H1 (cell line): Measurements from ENCODE around the gene MSS51. TPM values are rescaled to one million over a fixed set of nuclear protein-coding genes. Genes with fewer than 3 reads are reported as not detected.

ENCODE experiments used
- CTCF ChIA-PET: fragments of 300-600 bp; sonication (Branson Sonifier 250); formaldehyde crosslinking; loops from one replicate; lab custom pipeline; 2021; ENCODE audit not compliant: partially characterized antibody; lab: Charles Lee
- POLR2A ChIA-PET: fragments of 300-600 bp; sonication (Branson Sonifier 250); formaldehyde crosslinking; loops from one replicate; lab custom pipeline; 2021; ENCODE audit warnings: inconsistent platforms; ENCODE audit not compliant: partially characterized antibody; lab: Charles Lee
- DNase-seq, 2 experiments: peaks; one replicate each; pipeline versions ENCODE4 v3.0.0 to v3.0.0-alpha.2; 2010 to 2022; ENCODE audit warnings: low spot score in 2 of 2, low read depth in 1 of 2, mixed read lengths in 1 of 2
- FAIRE-seq: peaks from 2 replicates; lab custom pipeline; 2011; peaks lifted over from hg19 to GRCh38; lab: Jason Lieb, UNC
- H2AFZ ChIP-seq: 2 replicates; pipeline ENCODE4 v1.8.1; 2012; ENCODE audit warnings: low read length, inconsistent platforms
- H2AK5ac ChIP-seq: 2 replicates; pipeline ENCODE4 v1.6.1; 2013; ENCODE audit warnings: low read depth, low read length
- H2BK120ac ChIP-seq: replicated peaks from 2 replicates; pipeline ENCODE3; 2013; ENCODE audit warnings: low read depth, low read length, inconsistent platforms
- H2BK12ac ChIP-seq: 2 replicates; pipeline ENCODE4 v1.6.1; 2013; ENCODE audit warnings: low read depth, low read length
- H2BK15ac ChIP-seq: 2 replicates; pipeline ENCODE4 v1.6.1; 2013; ENCODE audit warnings: low read length
- H2BK20ac ChIP-seq: 2 replicates; pipeline ENCODE4 v1.6.1; 2013; ENCODE audit warnings: low read length
- H2BK5ac ChIP-seq: 2 replicates; pipeline ENCODE4 v1.6.1; 2013; ENCODE audit warnings: low read depth, low read length
- H3K14ac ChIP-seq: 2 replicates; pipeline ENCODE4 v1.6.1; 2013; ENCODE audit warnings: inconsistent platforms; ENCODE audit not compliant: insufficient read length
- H3K18ac ChIP-seq: 2 replicates; pipeline ENCODE4 v1.6.1; 2013; ENCODE audit warnings: low read length; ENCODE audit errors: extremely low read depth
- H3K23ac ChIP-seq: 2 replicates; pipeline ENCODE4 v1.6.1; 2013; ENCODE audit warnings: inconsistent platforms; ENCODE audit not compliant: insufficient read length
- H3K23me2 ChIP-seq: 2 replicates; pipeline ENCODE4 v1.6.1; 2013; ENCODE audit warnings: low read depth, low read length
- H3K27ac ChIP-seq: 2 replicates; pipeline ENCODE4 v1.6.1; 2011; ENCODE audit warnings: low read depth, low read length, inconsistent platforms
- H3K27me3 ChIP-seq, 4 experiments: replicated peaks in 1 of 4; 1 replicate in 1 of 4; 2 replicates in 3 of 4; pipeline versions ENCODE4 v1.6.1 to v1.8.1; 2011 to 2013; ENCODE audit warnings: low read length in 3 of 4, mild to moderate bottlenecking in 3 of 4, inconsistent platforms in 2 of 4, mixed read lengths in 2 of 4, moderate library complexity in 1 of 4; ENCODE audit not compliant: control insufficient read depth in 3 of 4, insufficient read depth in 3 of 4; ENCODE audit errors: extremely low read depth in 1 of 4
- H3K36me3 ChIP-seq, 4 experiments: 2 replicates each; pipeline versions ENCODE4 v1.6.1 to v1.8.1; 2011 to 2013; ENCODE audit warnings: mild to moderate bottlenecking in 4 of 4, low read length in 3 of 4, moderate library complexity in 2 of 4, control low read depth in 1 of 4, inconsistent platforms in 1 of 4; ENCODE audit not compliant: insufficient read depth in 4 of 4, control insufficient read depth in 2 of 4
- H3K4ac ChIP-seq: replicated peaks from 2 replicates; pipeline ENCODE3; 2013; ENCODE audit warnings: low read length, low read depth, mixed read lengths, inconsistent platforms; ENCODE audit not compliant: insufficient read length
- H3K4me1 ChIP-seq, 4 experiments: replicated peaks in 1 of 4; 1 replicate in 1 of 4; 2 replicates in 3 of 4; pipeline versions ENCODE4 v1.6.1 to v1.8.1; 2011 to 2013; ENCODE audit warnings: low read length in 3 of 4, inconsistent platforms in 2 of 4, mixed read lengths in 1 of 4; ENCODE audit not compliant: insufficient read depth in 4 of 4, control insufficient read depth in 3 of 4
- H3K4me2 ChIP-seq, 2 experiments: 2 replicates each; pipeline versions ENCODE4 v1.6.1 to v1.8.1; 2011 to 2013; ENCODE audit warnings: low read depth in 2 of 2, low read length in 2 of 2, control low read depth in 1 of 2, inconsistent platforms in 1 of 2, mild to moderate bottlenecking in 1 of 2; ENCODE audit not compliant: insufficient read depth in 1 of 2
- H3K4me3 ChIP-seq, 4 experiments: fragments of 200-600, 300-600 bp in 1 of 4; sonication (generic), shearing (Covaris generic), sonication (Bioruptor Twin) in 1 of 4; 2 replicates each; pipeline versions ENCODE4 v1.5.1 to v1.8.1; 2011 to 2016; ENCODE audit warnings: low read length in 4 of 4, low read depth in 3 of 4, control low read depth in 2 of 4, inconsistent platforms in 2 of 4, mild to moderate bottlenecking in 2 of 4, mixed read lengths in 1 of 4, moderate library complexity in 1 of 4; ENCODE audit not compliant: insufficient read depth in 2 of 4; ENCODE audit errors: extremely low read depth in 1 of 4
- H3K56ac ChIP-seq: replicated peaks from 2 replicates; pipeline ENCODE3; 2013; ENCODE audit warnings: low read depth, mild to moderate bottlenecking, mixed read lengths, low read length, inconsistent platforms; ENCODE audit not compliant: insufficient read length
- H3K79me1 ChIP-seq: 2 replicates; pipeline ENCODE4 v1.6.1; 2013; ENCODE audit warnings: low read depth, low read length, control low read depth
- H3K79me2 ChIP-seq, 2 experiments: 2 replicates each; pipeline versions ENCODE4 v1.6.1 to v1.8.1; 2012 to 2013; ENCODE audit warnings: low read length in 2 of 2, mild to moderate bottlenecking in 2 of 2, inconsistent platforms in 1 of 2; ENCODE audit not compliant: insufficient read depth in 2 of 2, control insufficient read depth in 1 of 2
- H3K9ac ChIP-seq, 4 experiments: replicated peaks in 1 of 4; 1 replicate in 1 of 4; 2 replicates in 3 of 4; pipeline versions ENCODE4 v1.6.1 to v1.8.1; 2011 to 2013; ENCODE audit warnings: low read depth in 3 of 4, low read length in 3 of 4, control low read depth in 2 of 4, mild to moderate bottlenecking in 2 of 4, moderate library complexity in 2 of 4, inconsistent platforms in 1 of 4; ENCODE audit errors: extremely low read depth in 1 of 4
- H3K9me3 ChIP-seq, 2 experiments: 2 replicates each; pipeline versions ENCODE4 v1.6.1 to v1.8.1; 2012 to 2013; ENCODE audit warnings: mild to moderate bottlenecking in 2 of 2, moderate library complexity in 2 of 2, control low read depth in 1 of 2, inconsistent platforms in 1 of 2, low read depth in 1 of 2, low read length in 1 of 2, mixed read lengths in 1 of 2; ENCODE audit not compliant: insufficient read depth in 2 of 2
- H4K20me1 ChIP-seq, 2 experiments: replicated peaks in 1 of 2; 2 replicates each; pipeline versions ENCODE3 to v1.8.1; 2011 to 2013; ENCODE audit warnings: inconsistent platforms in 2 of 2, low read length in 2 of 2, mild to moderate bottlenecking in 1 of 2; ENCODE audit not compliant: insufficient read depth in 2 of 2, control insufficient read depth in 1 of 2
- H4K5ac ChIP-seq: 2 replicates; pipeline ENCODE4 v1.6.1; 2013; ENCODE audit warnings: low read length, low read depth, mixed read lengths, inconsistent platforms; ENCODE audit not compliant: insufficient read length
- H4K8ac ChIP-seq: 2 replicates; pipeline ENCODE4 v1.8.0; 2013; ENCODE audit warnings: mild to moderate bottlenecking, moderate library complexity, low read length, inconsistent platforms; ENCODE audit not compliant: insufficient read depth; ENCODE audit errors: extremely low read depth
- H4K91ac ChIP-seq: replicated peaks from 2 replicates; pipeline ENCODE3; 2013; ENCODE audit warnings: low read length, mixed read lengths, inconsistent platforms; ENCODE audit not compliant: insufficient read length
- ASH2L ChIP-seq: fragments of 200-600, 300-600 bp; sonication (generic); IDR thresholded peaks from one replicate; pipeline ENCODE4 v1.7.1; 2017; ENCODE audit warnings: low read length
- BRCA1 ChIP-seq: IDR thresholded peaks from 2 replicates; pipeline ENCODE4 v1.6.1; 2012; ENCODE audit warnings: low read depth, low read length, improper control_type of control experiment
- CBX5 ChIP-seq: fragments of 300-800, 300-1000 bp; sonication (generic); IDR thresholded peaks from 2 replicates; pipeline ENCODE4 v1.7.1; 2016; ENCODE audit warnings: antibody characterized with exemption, low read length, low read depth
- JUN ChIP-seq: IDR thresholded peaks from 2 replicates; pipeline ENCODE4 v1.6.1; 2011; ENCODE audit warnings: low read depth, mild to moderate bottlenecking, improper control_type of control experiment, low read length
- RXRA ChIP-seq: IDR thresholded peaks from 2 replicates; pipeline ENCODE4 v1.6.1; 2011; ENCODE audit warnings: low read depth, mild to moderate bottlenecking, low read length, moderate library complexity; ENCODE audit not compliant: insufficient read depth
- SAP30 ChIP-seq: fragments of 300-600 bp; sonication (generic); IDR thresholded peaks from 2 replicates; pipeline ENCODE4 v1.7.1; 2012; ENCODE audit warnings: low read length, moderate library complexity, mild to moderate bottlenecking, inconsistent platforms; ENCODE audit not compliant: insufficient read depth, insufficient replicate concordance
- SP1 ChIP-seq: IDR thresholded peaks from 2 replicates; pipeline ENCODE4 v1.6.1; 2011; ENCODE audit warnings: low read depth, low read length
- SP2 ChIP-seq: IDR thresholded peaks from 2 replicates; pipeline ENCODE4 v1.6.1; 2012; ENCODE audit warnings: mild to moderate bottlenecking, low read length, inconsistent platforms
- SP4 ChIP-seq: IDR thresholded peaks from 2 replicates; pipeline ENCODE4 v1.6.1; 2012; ENCODE audit warnings: low read length, inconsistent platforms
- TAF1 ChIP-seq: IDR thresholded peaks from 2 replicates; pipeline ENCODE4 v1.6.1; 2011; ENCODE audit warnings: mild to moderate bottlenecking, low read depth, low read length
- TCF12 ChIP-seq: IDR thresholded peaks from 2 replicates; pipeline ENCODE4 v1.6.1; 2011; ENCODE audit warnings: low read depth, mild to moderate bottlenecking, low read length
- WGBS, 2 experiments: shearing (Covaris generic) in 1 of 2; methylation state at CpG; one replicate each; pipeline versions ENCODE4 v1.1.6 to v1.1.7; 2013 to 2015; ENCODE audit warnings: low lambda C conversion rate in 2 of 2, mixed read lengths in 2 of 2, inconsistent platforms in 1 of 2, low coverage in 1 of 2, missing lambda C conversion rate in 1 of 2; ENCODE audit not compliant: insufficient replicate concordance in 2 of 2, insufficient coverage in 1 of 2, insufficient read length in 1 of 2; ENCODE audit errors: extremely low coverage in 1 of 2, missing lambda C conversion rate in 1 of 2; 5-methylcytosine and 5-hydroxymethylcytosine counted together
- polyA plus RNA-seq, 7 experiments: library from polyadenylated mRNA; depleted of rRNA in 3 of 7; stranded (reverse) in 5 of 7; unstranded in 2 of 7; fragments of >200 nt in 5 of 7; fragments of 200-250 nt in 2 of 7; gene quantifications; 1 replicate in 5 of 7; 2 replicates in 1 of 7; 4 replicates in 1 of 7; pipeline versions ENCODE4 v1.2.1 to v1.2.3, GENCODE V29; 2011 to 2013; ENCODE audit warnings: missing spikeins in 2 of 7, mixed read lengths in 2 of 7
- total RNA-seq: library from RNA; stranded (reverse); fragmentation: NEBNext Ultra II Directional; extraction: Animal tissue kit (Norgen Biotek cat#: 25700); gene quantifications from 2 replicates; pipeline ENCODE4 v1.2.1, GENCODE V29; 2021
- TF ChIP-seq, protein P1 (sequence below): IDR thresholded peaks from 2 replicates; pipeline ENCODE4 v1.6.1; 2012; ENCODE audit warnings: inconsistent platforms

Gene MSS51
- total and polyA plus RNA-seq, 2 of the 8 experiments (the other 6 are each of a cell fraction or from before 2014, with no cell fraction given), result 1.5 to 1.7 TPM

DNA sequence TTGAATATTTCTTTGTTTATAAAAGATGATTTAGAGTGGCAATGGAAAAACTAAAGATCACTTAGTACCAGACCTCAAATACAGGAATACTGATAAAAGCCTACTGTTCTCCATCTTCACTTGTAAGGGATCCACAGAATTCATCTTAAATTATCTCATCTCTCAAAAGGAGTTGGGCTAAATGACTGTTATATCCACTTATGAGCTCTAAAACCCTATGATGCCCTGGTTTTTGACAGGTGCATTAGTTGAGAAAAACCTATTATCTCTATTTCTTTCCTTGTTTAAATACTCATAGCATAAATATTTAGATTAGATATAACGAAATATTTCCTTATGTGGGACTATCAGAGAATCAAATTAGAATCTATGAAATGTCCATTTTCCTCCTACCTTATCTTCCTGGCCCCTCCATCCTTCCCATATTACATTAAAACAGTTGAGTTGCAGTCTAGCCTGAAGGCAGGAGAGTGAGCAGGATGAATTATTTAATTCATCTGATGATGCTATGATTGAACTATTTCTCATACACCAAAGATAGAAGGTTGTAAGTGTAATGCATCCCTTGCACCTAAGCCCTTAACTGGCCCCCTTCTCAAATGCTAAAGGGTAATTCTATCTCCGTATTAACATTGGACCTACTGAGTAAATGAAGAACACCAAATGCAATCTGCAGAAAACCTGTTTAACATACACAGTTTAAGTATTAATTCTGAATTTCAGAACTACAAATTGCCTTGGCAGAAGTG lies 32.8 kb upstream of the MSS51 start:
- no peaks in the 10 kb centered on the region for H3K9me3 ChIP-seq
- H4K8ac ChIP-seq, result no peak overlapping the region
- no peaks in the 10 kb centered on the region for H3K79me1 ChIP-seq
- no peak for FAIRE-seq
- WGBS, 2 experiments, result 90% methylated on average over 2 of the region's 2 CpGs; no CpG with 5 or more reads in 1 of the 2 experiments
- no peak overlapping the region for H2BK20ac ChIP-seq
- no peaks in the 10 kb centered on the region for H4K20me1 ChIP-seq
- no peaks in the 10 kb centered on the region for H3K4me1 ChIP-seq
- no peak overlapping the region for H3K4me3 ChIP-seq
- H2BK120ac ChIP-seq, result no peak overlapping the region
- H3K36me3 ChIP-seq, result peaks cover 0 to 40% (median 8%) of the 10 kb centered on the region in 4 experiments; a peak in 4 of 8 replicates
- H3K4ac ChIP-seq, result no peak overlapping the region
- no peak overlapping the region for H3K56ac ChIP-seq
- no peak overlapping the region for H2AFZ ChIP-seq
- no peak overlapping the region for H2AK5ac ChIP-seq
- no peak for DNase-seq
- TF ChIP-seq JUN, result no peak
- TF ChIP-seq CBX5, result no peak
- no peak for TF ChIP-seq BRCA1
- TF ChIP-seq TAF1, result no peak
- no peak for TF ChIP-seq RXRA
- no peak for TF ChIP-seq TCF12
- TF ChIP-seq ASH2L, result no peak
- no peak for TF ChIP-seq SP4
- TF ChIP-seq SP2, result no peak
- TF ChIP-seq SAP30, result no peak
- TF ChIP-seq SP1, result no peak
- TF ChIP-seq, protein P1, sequence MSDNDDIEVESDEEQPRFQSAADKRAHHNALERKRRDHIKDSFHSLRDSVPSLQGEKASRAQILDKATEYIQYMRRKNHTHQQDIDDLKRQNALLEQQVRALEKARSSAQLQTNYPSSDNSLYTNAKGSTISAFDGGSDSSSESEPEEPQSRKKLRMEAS, result no peak
- TF ChIP-seq, all 59 proteins: peak for 0
- Histone ChIP-seq H3K27me3 (no peaks in the 10 kb centered on the region), H3K4me2 (no peak overlapping the region), H3K14ac (no peak overlapping the region), H2BK15ac (no peak overlapping the region), H3K18ac (no peak overlapping the region), H3K79me2 (no peaks in the 10 kb centered on the region), H3K27ac (no peak overlapping the region), H3K23ac (no peak overlapping the region), H3K9ac (no peak overlapping the region), H4K5ac (no peak overlapping the region), H2BK5ac (no peak overlapping the region), H4K91ac (no peak overlapping the region), H2BK12ac (no peak overlapping the region), H3K23me2 (no peaks in the 10 kb centered on the region)
- ChIA-PET CTCF (no interaction called here), POLR2A (interaction anchor here (1.1 to 1.2 kb wide), 2 partner anchors 53 to 182 kb away, joined by 3 to 4 read pairs; no protein-coding TSS in a partner anchor)
